K562 treated with DMSO at 1 percent for 24 hours (cell line): ENCODE results near the gene MTHFD2L. TPM values are rescaled to one million over a fixed set of nuclear protein-coding genes. Genes with fewer than 3 reads are reported as not detected.

ENCODE experiments used
- total RNA-seq: library from RNA; unstranded; fragments of 300-600 nt; gene quantifications from 2 replicates; pipeline ENCODE4 v1.2.3, GENCODE V29; 2022; ENCODE audit warnings: low read depth; ENCODE audit not compliant: insufficient read depth

MTHFD2L gene
- total RNA-seq, result 4.6 and 7.5 TPM in 2 replicates

DNA sequence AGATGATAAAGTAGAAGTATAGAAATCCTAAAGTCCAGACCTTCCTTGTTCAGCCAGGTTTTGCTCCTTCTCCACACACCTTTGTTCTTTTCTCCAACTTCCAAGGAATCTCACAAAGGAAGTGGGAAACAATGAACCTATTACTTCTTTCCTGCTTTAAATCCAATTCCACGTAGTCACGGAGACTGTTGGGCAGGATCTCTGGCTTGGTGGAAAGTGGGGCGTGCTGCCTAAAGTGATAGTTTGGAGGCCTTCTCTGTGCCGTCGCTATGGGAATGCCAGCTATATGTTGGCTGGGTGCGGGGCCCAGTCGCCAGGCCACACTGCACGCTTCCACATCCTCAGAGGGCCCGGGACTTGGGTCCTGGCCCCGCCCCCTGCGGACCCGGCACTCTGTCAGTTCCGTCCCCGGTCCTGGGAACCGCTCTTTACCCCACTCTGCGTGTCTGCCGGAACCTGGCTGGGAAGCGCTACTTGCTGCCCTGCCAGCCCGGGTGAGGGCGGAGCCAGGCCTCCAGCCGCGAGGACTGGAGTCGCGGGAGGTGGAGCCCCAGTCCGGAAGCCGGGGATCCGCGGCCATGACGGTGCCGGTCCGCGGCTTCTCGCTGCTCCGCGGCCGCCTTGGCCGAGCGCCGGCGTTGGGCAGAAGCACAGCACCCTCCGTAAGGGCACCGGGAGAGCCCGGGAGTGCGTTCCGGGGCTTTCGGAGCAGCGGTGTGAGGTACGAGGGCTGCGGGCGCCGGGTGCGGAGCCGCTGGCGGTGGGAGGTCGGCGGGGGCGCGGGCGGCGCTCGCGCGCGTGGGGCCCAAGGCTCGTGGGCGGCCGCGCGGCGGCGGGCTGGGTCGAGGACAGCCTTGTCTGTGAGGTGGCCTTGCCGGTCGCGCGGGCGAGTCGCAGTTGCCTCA lies at the start of gene MTHFD2L:
MTHFD2L (plus strand) TSS at position 558 of the 905 bp plus-strand sequence; CDS start at position 579, 21 bp downstream.

DNA sequence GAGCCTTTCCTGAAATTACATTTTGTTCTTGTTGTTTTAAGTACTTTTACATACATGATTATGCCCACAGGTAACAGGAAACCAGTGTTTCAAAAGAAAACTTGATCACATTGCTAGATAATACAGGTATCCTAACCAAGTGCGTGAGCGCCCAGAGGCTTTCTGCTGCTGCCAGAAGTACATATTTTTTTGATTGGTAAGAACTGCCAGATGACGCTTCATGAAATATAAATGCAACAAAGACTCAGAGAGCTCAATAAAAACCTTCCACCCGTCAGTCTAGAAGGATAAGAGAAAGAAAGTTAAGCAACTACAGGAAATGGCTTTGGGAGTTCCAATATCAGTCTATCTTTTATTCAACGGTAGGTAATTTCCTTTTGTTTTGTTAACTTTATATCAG lies 150.3 kb downstream of the MTHFD2L start, which contains the start of gene EPGN:
EPGN (plus strand) TSS at position 256 of the 400 bp plus-strand sequence; CDS start at position 320, 64 bp downstream.

Other genes starting within 250 kb of the MTHFD2L start
- gene PF4, start 176.1 kb upstream of the MTHFD2L start, total RNA-seq, result not detected in 2 replicates
- gene PPBP, start 169.9 kb upstream of the MTHFD2L start, total RNA-seq, result 0.82 TPM in 1 of 2 replicates, not detected in the other
- not detected in 2 replicates for gene CXCL5, start 159.4 kb upstream of the MTHFD2L start, total RNA-seq
- 23.7 and 28.8 TPM in 2 replicates for gene CXCL3, start 119.4 kb upstream of the MTHFD2L start, total RNA-seq
- gene CXCL2, start 58.9 kb upstream of the MTHFD2L start, total RNA-seq, result 25.4 and 26.6 TPM in 2 replicates
- not detected in 2 replicates for gene EPGN, start 150.4 kb downstream of the MTHFD2L start, total RNA-seq
- 0.30 and 0.36 TPM in 2 replicates for gene EREG, start 207.0 kb downstream of the MTHFD2L start, total RNA-seq